Astrocyte (in vitro differentiated cells and primary cell): Measurements from ENCODE around the gene SPAG9.

Source experiments
- EZH2 ChIP-seq: IDR thresholded peaks from 2 replicates; pipeline ENCODE4 v1.6.1; 2012; ENCODE audit warnings: mild to moderate bottlenecking, low read length, inconsistent platforms; ENCODE audit not compliant: insufficient read depth
- TF ChIP-seq, protein P1 (sequence below): IDR thresholded peaks from 2 replicates; pipeline ENCODE4 v1.5.1; 2011; ENCODE audit warnings: low read depth, mild to moderate bottlenecking, inconsistent platforms, low read length, moderate library complexity; ENCODE audit not compliant: insufficient read depth

DNA sequence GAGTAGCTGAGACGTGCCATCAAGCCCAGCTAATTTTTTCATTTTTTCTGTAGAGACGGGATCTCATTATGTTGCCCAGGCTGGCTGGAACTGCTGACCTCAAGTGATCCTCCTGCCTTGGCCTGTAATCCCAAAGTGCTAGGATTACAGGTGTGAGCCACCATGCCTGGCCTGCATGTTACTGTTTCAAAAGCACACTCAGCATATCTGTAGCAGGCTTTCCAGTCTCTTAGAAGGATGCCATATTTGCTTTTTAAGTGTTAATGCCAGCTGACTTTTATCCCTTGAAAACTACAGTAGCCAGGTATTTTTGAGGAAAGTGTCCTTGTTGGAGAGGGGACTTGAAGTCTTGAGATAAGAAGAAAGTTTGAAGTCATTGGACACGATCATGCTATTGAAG, 15.3 kb upstream of the SPAG9 start:
- TF ChIP-seq, protein P1, sequence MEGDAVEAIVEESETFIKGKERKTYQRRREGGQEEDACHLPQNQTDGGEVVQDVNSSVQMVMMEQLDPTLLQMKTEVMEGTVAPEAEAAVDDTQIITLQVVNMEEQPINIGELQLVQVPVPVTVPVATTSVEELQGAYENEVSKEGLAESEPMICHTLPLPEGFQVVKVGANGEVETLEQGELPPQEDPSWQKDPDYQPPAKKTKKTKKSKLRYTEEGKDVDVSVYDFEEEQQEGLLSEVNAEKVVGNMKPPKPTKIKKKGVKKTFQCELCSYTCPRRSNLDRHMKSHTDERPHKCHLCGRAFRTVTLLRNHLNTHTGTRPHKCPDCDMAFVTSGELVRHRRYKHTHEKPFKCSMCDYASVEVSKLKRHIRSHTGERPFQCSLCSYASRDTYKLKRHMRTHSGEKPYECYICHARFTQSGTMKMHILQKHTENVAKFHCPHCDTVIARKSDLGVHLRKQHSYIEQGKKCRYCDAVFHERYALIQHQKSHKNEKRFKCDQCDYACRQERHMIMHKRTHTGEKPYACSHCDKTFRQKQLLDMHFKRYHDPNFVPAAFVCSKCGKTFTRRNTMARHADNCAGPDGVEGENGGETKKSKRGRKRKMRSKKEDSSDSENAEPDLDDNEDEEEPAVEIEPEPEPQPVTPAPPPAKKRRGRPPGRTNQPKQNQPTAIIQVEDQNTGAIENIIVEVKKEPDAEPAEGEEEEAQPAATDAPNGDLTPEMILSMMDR: no peak
- TF ChIP-seq EZH2: no peak
